ENCODE measurements around the gene NFIC.
"Not testable (repeated sequence)": the region's sequence is repeated elsewhere in the genome, so short reads cannot be mapped to it uniquely, and the experiment has no call there.

Gene NFIC

DNA sequence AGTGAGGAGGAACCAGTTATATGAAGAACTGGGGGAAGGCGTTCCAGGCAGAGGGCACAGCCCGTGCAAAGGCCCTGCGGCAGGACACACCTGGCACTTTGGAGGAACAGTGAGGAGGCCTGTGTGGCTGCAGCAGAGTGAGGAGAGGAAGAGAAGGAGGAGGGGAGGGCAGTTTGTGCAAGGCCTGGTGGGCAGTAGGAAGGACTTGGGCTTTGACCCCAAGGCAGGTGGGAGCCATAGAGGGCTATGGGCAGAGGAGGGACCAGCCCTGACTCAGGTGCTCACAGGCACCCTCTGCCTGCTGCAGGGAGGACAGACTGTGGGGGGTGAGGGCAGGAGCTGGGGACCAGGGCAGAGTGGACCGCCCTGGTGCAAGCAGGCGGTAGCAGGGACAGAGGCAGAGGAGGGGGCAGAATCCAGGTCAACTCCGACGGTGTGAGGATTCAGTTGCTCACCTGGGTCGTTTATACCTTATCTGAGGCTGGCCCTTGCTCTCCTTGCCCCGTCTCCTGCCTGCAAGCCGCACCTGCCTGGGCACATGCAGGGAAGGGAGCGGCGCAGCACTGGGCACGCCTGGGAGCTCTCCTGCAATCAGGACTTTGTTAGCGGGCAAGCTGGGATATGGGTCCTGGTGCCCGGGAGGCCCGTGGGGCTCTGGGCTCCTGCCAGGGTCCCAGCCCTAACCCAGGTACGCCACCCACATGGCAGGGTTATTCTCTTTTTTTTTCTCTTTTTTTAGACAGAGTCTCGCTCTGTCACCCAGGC, 34.8 kb downstream of the NFIC start:
- no peak for DNase-seq

DNA sequence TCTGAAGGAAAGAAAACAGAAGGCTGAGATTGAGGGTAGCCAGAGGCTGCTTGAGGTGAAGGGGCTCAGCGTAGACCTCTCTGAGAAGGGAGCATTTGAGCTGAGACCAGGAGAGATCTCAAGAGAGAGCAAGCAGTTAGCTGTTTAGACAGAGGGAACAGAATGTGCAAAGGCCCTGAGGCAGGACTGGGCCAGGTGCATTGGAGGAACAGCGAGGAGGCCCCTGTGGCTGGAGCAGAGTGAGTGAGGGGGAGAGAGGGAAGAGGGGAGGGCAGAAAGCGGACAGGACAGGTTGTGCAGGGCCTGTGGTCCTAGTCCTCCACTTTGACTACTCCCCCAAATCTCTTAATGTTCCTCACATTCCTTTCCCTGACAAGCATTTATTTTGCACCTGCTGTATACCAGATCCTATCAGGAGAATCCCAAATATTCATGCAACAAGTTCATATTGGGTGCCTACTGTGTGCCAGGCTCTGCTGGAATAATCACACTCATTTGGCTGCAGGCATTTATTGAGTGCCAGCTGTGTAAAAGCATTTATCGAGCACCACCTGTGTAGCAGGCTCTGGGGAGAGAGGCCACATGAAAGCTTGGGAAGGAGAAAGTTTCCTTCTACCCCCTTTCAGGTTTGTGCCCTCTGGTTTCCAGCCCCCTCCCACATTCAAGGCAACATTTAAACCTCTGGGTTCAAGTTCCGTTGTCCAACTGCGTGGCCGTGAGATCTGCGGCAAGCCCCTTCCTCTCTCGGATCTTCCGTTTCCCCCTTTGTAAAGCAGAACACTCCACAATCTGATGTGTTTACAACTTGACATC, 36.5 kb downstream of the NFIC start:
- DNase-seq = no peak

DNA sequence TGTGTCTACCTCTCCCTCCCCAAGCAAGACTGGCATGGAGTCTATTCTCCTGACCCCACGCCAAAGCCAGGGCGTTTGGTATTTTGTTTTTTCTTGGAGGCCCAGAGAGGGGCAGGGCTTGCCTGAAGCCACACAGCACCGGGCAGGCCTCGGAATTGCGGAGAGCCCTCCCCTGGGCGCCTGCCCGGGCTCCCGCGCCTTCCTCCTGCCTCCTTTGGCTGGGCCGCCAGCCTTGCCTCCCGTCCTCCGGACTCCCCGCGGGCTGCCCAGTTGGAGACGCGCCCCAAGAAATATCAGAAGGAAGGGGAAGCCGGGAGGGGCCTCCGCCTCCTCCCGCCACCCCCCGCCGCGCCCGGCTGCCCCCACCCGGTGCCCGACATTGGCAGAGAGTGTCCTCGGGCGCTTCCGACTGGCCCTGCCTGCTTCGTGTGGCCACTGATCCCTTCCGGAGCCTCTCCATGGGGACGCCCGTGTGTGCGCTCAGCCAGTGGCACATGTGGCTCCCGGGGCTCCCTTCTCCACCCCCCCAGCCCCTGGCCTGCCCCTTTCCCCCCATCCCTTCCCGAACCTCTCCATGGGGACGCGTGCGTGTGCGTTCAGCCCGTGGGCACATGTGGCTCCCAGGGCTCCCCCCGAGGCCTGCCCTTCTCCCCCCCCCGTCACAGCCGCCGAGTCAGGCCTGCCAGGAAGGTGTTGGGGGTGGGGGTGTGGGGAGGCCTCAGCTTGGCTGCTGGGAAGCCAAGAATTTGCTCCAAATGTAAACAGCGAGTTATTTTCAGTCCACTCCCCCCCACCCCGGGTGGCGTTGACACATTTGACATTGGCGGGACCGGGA, 37.3 kb downstream of the NFIC start:
- no peak for DNase-seq

DNA sequence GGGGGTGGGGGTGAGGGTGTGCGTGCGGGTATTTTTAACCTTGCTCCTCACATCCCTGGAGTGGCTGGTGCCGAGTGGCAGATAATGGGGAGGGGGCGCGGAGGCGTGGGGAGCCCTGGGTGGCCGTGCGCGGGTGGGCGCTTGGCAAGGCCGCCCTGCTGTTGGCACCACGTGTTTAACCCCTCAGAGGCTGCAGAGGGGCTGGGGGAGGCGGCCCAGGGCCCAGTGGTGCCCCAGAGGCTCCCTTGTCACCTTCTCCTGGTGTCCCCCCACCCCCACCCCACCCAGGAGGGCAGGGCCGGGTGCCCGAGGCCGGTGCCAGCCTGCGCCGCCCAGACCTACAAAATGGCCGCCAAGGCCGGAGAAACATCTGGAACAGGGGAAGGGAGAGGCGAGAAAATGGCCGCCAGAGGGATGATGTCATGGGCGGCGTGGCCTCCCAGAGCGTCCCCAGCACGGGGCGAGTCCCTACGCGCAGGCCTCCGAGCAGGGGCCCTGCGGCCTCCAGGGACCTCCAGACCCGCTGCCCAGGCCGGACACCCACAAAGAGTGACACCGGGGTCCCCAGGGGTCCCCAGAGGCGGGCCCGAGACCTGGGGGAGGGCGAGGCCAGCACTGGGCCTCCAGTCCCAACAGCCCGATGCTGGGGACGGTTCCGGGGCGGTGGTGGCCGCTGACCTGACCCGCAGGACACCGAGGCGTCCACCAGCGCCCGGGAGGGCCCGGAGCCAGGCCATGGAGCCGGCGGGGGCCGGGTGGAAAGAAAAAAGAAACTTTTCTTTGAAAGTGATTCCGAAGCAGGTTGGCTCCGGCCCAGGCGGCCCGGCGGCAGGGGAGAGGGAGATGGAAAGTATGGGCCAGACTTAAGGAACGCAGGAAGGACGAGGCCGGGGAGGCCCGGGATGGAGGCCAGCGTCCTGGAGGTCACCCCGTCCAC, 38.2 kb downstream of the NFIC start:
- DNase-seq = no peak

DNA sequence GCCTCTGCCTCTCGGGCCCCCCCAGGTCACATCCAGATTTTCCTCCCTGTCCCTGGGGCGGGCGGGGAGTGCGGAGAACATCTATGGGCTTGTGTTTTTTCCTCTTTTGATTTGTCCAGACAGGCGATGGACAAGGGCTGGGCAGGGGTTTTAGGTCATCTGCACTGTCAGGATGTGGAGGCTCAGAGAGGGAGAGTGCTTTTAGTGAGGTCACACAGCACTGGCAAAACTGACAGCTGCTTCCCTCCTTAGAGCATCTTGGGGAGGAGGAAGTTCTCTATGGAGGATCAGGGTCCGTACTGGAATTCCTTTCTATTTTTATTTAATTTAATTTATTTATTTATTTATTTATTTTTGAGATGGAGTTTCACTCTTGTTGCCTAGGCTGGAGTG, 38.9 kb downstream of the NFIC start:
- no peak for DNase-seq

DNA sequence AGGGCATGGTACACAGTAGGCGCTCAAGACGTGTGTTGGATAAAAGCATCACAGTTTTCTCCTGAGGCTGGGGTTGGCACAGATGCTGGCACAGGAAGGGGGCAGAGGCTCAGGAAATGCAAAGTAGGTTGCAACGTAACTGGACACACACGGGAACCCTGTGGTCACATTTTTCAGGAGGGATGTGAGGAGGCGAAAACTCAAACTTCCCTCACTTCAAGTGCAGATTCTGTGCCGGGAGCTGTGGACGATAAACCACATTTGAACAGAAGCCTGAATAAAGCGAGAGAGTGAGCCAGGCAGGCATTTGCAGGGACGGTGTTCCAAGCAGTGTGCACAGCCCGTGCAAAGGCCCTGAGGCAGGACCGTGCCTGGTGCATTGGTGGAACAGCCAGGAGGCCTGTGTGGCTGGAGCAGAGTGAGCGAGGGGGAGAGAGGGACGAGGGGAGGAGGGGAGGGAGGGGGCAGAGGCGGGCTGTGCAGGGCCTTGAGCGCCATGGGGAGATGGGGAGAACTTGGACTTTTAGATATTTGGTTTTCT, 40.3 kb downstream of the NFIC start:
- DNase-seq = no peak

DNA sequence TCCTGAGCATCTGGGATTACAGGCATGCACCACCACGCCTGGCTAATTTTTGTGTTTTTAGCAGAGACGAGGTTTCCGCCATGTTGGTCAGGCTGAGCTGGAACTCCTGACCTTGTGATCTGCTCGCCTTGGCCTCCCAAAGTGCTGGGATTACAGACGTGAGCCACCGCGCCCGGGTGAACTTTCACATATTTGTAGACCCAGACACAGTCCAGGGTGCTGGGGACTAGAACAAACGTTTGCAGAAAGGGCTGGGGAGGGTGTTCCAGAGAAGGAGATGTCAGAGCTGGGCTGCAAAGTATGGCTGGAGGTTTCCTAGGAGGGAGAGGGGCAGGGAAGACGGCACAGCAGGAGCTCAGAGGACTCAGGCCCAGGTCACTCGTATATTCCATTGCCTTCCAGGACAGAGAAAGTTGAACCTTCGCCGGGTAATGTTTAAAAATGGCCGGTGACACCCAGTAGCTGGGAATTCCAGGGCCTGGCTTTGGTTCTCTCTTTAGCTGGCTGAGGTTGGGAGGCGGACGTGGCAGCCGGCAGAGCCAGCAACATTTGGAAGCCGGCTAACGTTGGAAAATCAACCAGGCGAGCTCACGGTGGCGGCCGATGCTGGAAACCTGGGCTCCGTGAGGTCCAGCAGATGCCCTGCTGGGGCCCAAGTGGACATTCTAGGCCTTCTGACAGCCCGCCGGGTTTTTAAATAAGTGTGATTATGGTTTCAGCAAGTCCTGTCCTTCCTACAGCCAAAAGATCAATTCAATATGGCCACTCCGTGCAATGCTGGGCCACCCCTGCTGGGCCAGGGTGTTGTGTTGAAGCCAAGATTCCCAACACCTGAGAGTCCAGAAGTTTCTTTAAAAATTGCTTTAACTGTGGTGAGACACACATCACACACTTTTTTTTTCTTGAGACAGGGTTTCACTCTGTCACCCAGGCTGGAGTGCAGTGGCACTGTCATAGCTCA, 41.5 kb downstream of the NFIC start:
- DNase-seq = no peak

DNA sequence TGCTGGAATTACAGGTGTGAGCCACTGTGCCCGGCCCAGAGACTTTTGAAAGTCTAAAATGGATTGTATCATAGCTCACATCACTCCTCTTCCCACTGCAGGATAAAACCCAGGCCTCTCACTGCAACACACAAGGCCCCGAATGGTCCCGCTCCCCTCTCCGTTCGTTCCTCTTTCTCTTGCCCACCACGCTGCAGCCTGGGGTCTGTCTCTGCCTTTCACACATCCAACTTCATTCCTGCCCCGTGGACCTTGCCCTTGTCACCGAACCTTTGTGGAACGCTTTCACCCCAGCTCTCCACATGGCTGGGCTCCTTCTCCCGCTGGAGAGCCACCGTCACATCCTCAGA, 42.6 kb downstream of the NFIC start:
- DNase-seq = no peak

DNA sequence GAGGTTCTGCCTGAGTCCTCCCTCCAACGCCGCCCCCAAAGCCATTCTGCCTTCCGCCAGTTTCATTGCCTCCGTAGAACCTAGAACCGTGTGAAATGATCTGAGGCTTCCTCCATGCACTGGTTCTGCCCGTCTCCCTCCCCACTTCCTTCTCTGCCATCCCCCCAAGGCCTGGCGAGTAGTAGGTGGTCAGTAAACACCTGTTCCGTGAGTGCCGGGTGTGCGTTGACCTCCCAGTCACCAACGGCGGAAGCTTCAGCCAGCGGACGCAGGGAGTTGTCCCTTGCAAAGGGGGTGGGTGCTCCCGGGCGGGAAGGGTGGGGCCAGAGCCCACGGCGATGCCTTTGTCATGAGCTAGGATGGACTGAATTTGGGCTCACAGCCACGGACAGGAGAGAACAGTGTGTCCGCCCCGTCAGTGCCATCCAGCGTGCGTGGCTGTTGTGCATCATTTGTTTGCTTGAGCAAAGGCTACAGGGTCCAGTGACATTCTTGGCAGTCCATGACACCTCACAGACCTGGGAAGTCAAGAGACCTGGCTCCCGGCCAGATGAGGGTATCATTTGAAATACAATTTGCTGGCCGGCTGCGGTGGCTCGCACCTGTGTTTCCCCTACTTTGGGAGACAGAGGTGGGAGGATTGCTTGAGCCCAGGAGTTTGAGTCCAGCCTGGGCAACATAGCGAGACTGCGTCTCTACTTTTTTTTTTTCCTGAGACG, 43.1 kb downstream of the NFIC start:
- no peak for DNase-seq

DNA sequence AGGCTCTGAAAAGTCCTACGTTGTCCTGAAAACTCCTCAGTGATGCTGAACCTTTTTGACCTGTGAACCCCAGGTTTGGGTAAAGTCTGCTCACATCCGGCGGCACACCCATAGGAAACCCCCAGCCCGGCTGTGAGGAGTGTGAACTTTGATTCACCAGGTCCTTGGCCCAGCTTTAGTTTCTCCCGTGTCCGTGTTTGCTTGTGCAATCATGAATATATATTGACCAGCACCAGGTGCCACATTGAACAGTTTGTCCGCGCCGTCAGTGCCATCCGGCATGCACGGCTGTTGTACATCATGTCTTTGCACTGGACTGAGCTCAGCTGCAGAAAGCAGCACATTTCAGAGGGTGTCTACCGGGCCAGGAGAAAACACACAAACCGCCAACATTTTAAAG, 45.3 kb downstream of the NFIC start:
- DNase-seq = no peak

DNA sequence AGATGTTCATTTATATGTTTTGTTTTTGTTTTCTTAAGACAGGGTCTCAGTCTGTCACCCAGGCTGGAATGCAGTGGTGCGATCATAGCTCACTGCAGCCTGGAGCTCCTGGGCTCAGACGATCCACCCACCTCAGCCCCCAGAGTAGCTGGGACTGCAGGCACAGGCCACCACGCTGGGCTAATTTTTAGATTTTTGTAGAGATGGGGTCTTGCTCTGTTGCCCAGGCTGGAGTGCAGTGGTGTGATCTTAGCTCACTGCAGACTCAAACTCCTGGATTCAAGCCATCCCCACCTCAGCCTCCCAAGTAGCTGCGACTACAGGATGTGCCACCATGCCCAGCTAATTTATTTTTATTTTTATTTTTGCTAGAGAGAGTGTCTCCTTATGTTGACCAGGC, 45.7 kb downstream of the NFIC start:
- DNase-seq = no peak

DNA sequence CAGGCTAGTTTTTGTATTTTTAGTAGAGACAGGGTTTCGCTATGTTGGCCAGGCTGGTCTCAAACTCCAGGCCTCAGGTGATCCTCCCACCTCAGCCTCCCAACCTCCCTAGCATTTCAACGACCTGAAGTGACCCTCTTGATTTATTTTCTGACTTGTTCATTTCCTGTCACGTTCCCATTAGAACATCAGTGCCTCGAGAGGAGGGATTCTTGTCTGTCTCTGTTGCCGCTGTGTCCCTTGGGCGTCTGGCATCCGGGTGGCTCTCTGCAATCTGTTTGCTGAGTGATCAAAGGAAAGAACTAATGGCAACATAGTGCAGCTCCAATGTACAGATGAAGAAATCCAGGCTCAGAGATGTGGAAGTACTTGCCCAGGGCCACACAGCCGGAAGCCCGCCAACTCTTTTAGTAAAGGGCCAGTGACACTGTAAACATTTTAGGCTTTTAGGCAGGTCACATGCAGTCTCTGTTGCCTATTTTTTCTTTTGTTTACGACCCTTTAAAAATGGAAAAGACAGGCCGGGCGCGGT, 47.5 kb downstream of the NFIC start:
- no peak for DNase-seq

DNA sequence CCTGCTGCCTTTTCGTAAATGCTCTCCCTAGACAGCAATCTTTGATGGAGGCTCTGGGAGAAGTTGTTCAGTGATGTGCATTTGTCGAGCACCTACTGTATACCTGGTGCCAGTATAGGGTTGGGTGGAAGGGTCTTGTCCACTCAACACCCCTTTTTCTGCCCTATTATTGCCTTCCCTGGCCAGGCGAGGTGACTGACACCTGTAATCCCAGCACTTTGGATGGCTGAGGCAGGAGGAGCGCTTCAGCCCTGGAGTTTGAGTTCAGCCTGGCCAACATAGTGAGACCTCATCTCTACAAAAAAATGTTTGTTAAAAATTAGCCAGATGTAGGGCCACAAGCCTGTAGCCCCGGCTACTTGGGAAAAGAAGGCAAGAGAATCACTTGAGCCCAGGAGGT, 49.3 kb downstream of the NFIC start:
- no peak for DNase-seq

DNA sequence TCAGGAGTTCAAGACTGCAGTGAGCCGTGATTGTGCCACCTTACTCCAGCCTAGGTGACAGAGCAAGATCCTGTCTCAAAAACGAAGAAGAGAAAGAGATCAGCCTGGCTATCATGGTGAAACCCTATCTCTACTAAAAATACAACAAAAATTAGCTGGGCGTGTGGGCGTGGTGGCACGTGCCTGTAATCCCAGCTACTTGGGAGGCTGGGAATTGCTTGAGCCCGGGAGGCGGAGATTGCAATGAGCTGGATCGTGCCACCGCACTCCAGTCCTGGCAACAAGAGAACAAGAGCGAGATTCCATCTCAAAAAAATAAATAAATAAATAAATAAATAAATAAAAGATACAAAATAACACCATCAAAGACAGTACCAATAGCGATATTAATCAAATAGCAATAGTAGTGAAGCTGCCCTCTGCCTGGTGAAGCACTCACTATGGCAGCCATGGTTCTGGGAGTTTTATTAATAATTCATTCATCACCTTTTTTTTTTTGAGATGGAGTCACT, 53.9 kb downstream of the NFIC start:
- no peak for DNase-seq

DNA sequence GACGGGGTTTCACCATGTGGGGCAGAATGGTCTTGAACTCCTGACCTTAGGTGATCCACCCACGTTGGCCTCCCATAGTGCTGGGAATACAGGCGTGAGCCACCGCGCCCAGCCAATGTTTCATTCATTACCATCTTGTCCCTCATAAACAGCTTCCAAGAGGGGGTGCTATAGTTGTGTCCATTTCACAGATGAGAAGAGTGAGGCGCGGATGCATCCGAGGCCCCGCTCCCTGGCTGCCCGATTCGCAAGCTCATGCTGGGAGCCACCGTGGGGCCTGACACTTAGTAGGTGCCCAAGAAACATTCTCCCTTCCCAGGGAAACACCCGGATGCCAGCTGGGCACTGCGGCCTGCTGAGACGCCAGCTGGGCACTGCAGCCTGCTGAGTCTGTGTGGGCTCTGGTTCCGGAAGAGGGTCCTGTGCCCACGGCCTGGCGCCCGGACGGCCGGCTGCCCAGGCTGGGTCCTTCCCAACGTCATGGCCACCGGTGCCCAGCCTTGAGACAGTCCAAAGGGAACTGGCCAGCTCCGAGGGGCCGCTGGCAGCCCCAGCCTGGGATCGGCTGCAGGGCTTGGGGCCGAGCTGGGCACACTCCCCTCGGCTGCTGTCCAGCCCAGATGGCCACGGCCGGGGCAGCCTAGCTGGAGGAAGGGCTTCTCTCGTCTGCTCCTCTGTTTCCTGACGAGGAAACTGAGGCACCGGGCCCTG, 54.7 kb downstream of the NFIC start:
- DNase-seq = no peak

DNA sequence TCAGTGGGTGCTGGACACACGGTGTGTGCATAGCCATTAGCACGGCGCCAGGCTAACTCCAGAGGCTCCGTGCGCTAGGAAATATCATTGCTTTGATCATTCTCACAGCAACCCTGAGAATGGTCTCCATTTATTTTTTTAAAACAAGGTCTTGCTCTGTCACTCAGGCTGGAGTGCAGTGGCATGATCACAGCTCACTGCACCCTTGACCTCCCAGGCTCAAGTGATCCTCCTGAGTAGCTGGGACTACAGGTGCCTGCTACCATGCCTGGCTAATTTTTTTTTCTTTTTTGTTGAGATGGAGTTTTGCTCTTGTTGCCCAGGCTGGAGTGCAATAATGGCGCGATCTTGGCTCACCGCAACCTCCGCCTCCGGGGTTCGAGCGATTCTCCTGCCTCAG, 55.3 kb downstream of the NFIC start:
- DNase-seq = not testable (repeated sequence)

DNA sequence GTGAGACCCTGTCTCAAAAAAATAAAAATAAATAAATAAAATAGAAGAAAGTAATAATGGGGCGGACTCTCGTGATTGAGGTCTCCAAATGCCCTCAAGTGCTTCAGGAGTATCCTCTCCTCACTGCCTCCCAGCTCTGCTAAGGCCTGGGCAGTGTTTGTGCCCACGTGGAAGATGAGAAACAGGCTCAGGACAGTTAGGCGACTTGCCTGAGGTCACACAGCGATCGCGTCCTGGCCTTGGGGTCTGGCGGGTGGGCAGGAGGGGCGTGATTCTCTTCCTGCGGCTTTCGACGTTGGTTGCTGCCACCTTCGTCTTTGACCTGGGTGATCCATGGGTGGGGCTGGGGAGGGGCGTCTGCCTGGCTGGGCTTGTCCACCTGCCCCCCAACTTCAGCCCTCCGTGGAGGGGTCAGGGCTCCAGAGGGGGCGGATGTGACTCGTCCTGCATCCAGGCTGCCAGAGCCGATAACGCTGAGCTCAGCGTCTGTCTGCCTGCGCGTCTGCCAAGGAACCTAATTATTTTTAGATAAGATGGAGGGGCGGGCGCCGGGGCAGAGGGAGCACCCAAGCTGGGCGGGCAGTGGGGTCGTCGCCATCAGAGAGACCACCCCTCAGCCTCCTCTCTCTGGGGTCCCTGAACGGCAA, 56.9 kb downstream of the NFIC start:
- DNase-seq = no peak

DNA sequence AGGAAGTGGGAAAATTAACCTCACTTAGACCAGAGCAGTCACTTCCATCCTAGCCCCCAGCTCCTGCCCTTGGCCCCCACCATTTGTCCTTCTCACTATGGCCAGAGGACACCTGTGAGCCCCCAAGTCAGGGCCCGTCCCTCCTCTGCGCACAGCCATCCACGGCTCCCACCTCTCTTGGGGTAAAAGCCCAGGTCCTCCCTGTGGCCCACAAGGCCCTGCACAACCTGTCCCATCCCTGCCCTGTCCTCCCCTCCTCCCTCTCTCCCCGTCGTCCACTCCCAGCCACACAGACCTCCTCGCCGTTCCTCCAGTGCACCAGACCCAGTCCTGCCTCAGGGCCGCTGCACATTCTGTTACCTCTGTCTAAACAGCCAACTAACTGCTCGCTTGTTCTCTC, 60.0 kb downstream of the NFIC start:
- DNase-seq = no peak

DNA sequence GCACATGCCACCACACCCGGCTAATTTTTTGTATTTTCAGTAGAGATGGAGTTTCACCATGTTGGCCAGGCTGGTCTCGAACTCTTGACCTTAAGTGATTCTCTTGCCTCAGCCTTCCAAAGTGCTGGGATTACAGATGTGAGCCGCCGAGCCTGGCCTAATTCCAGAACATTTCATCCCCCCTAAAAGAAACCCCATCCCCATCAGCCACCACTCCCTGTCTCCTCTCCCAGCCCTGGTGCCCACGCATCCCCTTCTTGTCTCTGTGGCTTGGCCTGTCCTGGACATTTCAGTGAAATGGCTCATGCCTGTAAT, 63.9 kb downstream of the NFIC start:
- not testable (repeated sequence) for DNase-seq
